SH-SY5Y (cell line): ENCODE results near the gene PCGF1.

Source experiments
- GATA2 ChIP-seq: IDR thresholded peaks from 2 replicates; pipeline ENCODE4 v1.6.1; 2011; ENCODE audit warnings: mild to moderate bottlenecking, low read depth, low read length
- GATA3 ChIP-seq: IDR thresholded peaks from 2 replicates; pipeline ENCODE4 v1.6.1; 2011; ENCODE audit warnings: low read depth, mild to moderate bottlenecking, low read length, moderate library complexity

- TF ChIP-seq GATA2 (no peak), GATA3 (no peak)
Measured at GRCh38 chr2:74481431-74481830, 26.1 kb downstream of the PCGF1 start.
